ENCODE data around the gene LNX1. TPM values are rescaled to one million over a fixed set of nuclear protein-coding genes. Genes with fewer than 3 reads are reported as not detected.

Gene LNX1
- total and polyA plus RNA-seq, 10 of the 15 experiments (the other 5 are each of a cell fraction or from before 2014, with no cell fraction given): 0.72 to 1.4 (median 1.0) TPM

- no peak overlapping the region for H3K4me2 ChIP-seq (ENCODE audit: control insufficient read depth, insufficient read depth)
- RAD21 ChIA-PET (ENCODE audit: unreplicated experiment): no interaction called here
- no peak for ATAC-seq
Measured at GRCh38 chr4:53477038-53477565, 114.2 kb downstream of the LNX1 start.

More at GRCh38 chr4:53477038-53477565, 114.2 kb downstream of the LNX1 start:
- no peak for TF ChIP-seq PBX3 (IDR thresholded peaks at IDR 0.05; ENCODE audit: insufficient replicate concordance, low read depth, low read length)
- TF ChIP-seq BACH1 (IDR thresholded peaks at IDR 0.05; ENCODE audit: borderline replicate concordance): no peak
- TF ChIP-seq, protein P1, sequence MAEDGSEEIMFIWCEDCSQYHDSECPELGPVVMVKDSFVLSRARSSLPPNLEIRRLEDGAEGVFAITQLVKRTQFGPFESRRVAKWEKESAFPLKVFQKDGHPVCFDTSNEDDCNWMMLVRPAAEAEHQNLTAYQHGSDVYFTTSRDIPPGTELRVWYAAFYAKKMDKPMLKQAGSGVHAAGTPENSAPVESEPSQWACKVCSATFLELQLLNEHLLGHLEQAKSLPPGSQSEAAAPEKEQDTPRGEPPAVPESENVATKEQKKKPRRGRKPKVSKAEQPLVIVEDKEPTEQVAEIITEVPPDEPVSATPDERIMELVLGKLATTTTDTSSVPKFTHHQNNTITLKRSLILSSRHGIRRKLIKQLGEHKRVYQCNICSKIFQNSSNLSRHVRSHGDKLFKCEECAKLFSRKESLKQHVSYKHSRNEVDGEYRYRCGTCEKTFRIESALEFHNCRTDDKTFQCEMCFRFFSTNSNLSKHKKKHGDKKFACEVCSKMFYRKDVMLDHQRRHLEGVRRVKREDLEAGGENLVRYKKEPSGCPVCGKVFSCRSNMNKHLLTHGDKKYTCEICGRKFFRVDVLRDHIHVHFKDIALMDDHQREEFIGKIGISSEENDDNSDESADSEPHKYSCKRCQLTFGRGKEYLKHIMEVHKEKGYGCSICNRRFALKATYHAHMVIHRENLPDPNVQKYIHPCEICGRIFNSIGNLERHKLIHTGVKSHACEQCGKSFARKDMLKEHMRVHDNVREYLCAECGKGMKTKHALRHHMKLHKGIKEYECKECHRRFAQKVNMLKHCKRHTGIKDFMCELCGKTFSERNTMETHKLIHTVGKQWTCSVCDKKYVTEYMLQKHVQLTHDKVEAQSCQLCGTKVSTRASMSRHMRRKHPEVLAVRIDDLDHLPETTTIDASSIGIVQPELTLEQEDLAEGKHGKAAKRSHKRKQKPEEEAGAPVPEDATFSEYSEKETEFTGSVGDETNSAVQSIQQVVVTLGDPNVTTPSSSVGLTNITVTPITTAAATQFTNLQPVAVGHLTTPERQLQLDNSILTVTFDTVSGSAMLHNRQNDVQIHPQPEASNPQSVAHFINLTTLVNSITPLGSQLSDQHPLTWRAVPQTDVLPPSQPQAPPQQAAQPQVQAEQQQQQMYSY (CRISPR knock-in tag; IDR thresholded peaks at IDR 0.05): no peak
- TF ChIP-seq SMARCA5 (IDR thresholded peaks at IDR 0.05): no peak
- no peak for TF ChIP-seq ETV6 (conservative IDR thresholded peaks at IDR 0.05 in 1 of 2, IDR thresholded peaks at IDR 0.05 in 1 of 2; ENCODE audit: borderline replicate concordance in 1 of 2, low read depth in 1 of 2)
- TF ChIP-seq IKZF1 (conservative IDR thresholded peaks at IDR 0.05): no peak
- TF ChIP-seq ASH2L (IDR thresholded peaks at IDR 0.05; ENCODE audit: borderline replicate concordance, low read depth): no peak
- no peak for TF ChIP-seq CREM (IDR thresholded peaks at IDR 0.05; ENCODE audit: low read depth)
- no peak for TF ChIP-seq BRCA1 (IDR thresholded peaks at IDR 0.05; ENCODE audit: low read depth, low read length)
- no peak for TF ChIP-seq ZNF217 (IDR thresholded peaks at IDR 0.05)
- TF ChIP-seq HDGF (IDR thresholded peaks at IDR 0.05): no peak
- no peak for TF ChIP-seq STAT3 (IDR thresholded peaks at IDR 0.05; ENCODE audit: low read depth, low read length)
- TF ChIP-seq, protein P2, sequence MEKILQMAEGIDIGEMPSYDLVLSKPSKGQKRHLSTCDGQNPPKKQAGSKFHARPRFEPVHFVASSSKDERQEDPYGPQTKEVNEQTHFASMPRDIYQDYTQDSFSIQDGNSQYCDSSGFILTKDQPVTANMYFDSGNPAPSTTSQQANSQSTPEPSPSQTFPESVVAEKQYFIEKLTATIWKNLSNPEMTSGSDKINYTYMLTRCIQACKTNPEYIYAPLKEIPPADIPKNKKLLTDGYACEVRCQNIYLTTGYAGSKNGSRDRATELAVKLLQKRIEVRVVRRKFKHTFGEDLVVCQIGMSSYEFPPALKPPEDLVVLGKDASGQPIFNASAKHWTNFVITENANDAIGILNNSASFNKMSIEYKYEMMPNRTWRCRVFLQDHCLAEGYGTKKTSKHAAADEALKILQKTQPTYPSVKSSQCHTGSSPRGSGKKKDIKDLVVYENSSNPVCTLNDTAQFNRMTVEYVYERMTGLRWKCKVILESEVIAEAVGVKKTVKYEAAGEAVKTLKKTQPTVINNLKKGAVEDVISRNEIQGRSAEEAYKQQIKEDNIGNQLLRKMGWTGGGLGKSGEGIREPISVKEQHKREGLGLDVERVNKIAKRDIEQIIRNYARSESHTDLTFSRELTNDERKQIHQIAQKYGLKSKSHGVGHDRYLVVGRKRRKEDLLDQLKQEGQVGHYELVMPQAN (conservative IDR thresholded peaks at IDR 0.05): no peak
- TF ChIP-seq TCF3 (IDR thresholded peaks at IDR 0.05; ENCODE audit: borderline replicate concordance, insufficient read depth, low read depth, low read length): no peak
- TF ChIP-seq CBFB (IDR thresholded peaks at IDR 0.05; ENCODE audit: low read depth): no peak
- no peak for TF ChIP-seq CBX5 (IDR thresholded peaks at IDR 0.05; ENCODE audit: low read depth)
- TF ChIP-seq ZZZ3 (IDR thresholded peaks at IDR 0.05; ENCODE audit: control insufficient read depth, insufficient read length, low read depth): no peak
- no peak for TF ChIP-seq MTA2 (IDR thresholded peaks at IDR 0.05; ENCODE audit: low read depth)
- no peak for TF ChIP-seq TCF7 (IDR thresholded peaks at IDR 0.05; ENCODE audit: borderline replicate concordance)
- BruUV-seq (replicated peaks): no TSS peak
- Histone ChIP-seq H2AFZ (ENCODE audit: control insufficient read depth, low read depth, low read length) (no peak overlapping the region), H3K4me3 (no peak overlapping the region), H3K9me3 (replicated peaks; ENCODE audit: control insufficient read depth, insufficient read depth, low read length) (no peaks in the 10 kb centered on the region), H3K36me3 (ENCODE audit: control insufficient read depth in 2 of 2, insufficient read depth in 2 of 2, low read length in 1 of 2) (no peaks in the 10 kb centered on the region), H3K27me3 (replicated peaks in 1 of 2; ENCODE audit: control insufficient read depth in 2 of 2, insufficient read depth in 2 of 2, low read length in 1 of 2) (no peaks in the 10 kb centered on the region; a peak in 1 of 4 replicates), H4K20me1 (ENCODE audit: control insufficient read depth, insufficient read depth) (no peaks in the 10 kb centered on the region), H3K27ac (ENCODE audit: control insufficient read depth, insufficient read depth) (no peak overlapping the region), H3K79me2 (ENCODE audit: control insufficient read depth, insufficient read depth, low read length) (no peaks in the 10 kb centered on the region), H3K9ac (ENCODE audit: control insufficient read depth, insufficient read depth, low read length) (no peak overlapping the region), H3K4me1 (ENCODE audit: control insufficient read depth, insufficient read depth, low read length) (no peaks in the 10 kb centered on the region)
- 56% methylated on average over 5 of the region's 5 CpGs for WGBS (ENCODE audit: insufficient coverage, insufficient replicate concordance, low lambda C conversion rate, missing lambda C conversion rate)
- in situ Hi-C loops (cut with MboI) (no loop called here), intact Hi-C loops (cut with micrococcal nuclease; ENCODE audit: unreplicated experiment) (no loop called here)
- ChIA-PET CTCF (interaction anchor here (1.5 to 3.7 kb wide), 3 partner anchors 11 to 13 kb away, joined by 3 to 17 read pairs (median 6); no protein-coding TSS in a partner anchor), POLR2A (no interaction called here), SMC1A (ENCODE audit: uncharacterized antibody, unreplicated experiment) (interaction anchor here (0.7 to 2.3 kb wide), 3 partner anchors 10 to 424 kb away, joined by 3 to 10 read pairs (median 4); no protein-coding TSS in a partner anchor)
- FAIRE-seq (no peak), DNase-seq (ENCODE audit: low read depth, low spot score) (no peak)

All from GM12878 (cell line).